ENCODE measurements around the gene UCK2.

The UCK2 gene

DNA sequence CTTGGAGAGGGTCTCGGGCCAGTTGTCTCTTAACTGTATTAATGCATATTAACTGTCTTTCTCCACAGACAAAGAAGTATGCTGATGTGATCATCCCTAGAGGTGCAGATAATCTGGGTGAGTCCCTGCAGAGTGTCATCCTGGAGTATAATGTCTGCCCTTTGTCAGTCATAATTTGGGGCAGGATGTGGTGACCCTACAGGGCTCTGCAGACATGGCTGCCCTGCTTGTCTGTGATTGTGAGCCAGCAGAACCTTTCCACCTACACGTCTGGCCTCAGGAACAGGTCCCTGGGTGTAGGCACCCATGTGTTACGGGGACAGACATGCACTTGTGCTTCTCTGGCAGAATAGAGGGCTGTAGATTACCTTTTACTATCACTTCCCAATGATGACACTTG is 78.4 kb downstream of the UCK2 start:
- no peak for DNase-seq

DNA sequence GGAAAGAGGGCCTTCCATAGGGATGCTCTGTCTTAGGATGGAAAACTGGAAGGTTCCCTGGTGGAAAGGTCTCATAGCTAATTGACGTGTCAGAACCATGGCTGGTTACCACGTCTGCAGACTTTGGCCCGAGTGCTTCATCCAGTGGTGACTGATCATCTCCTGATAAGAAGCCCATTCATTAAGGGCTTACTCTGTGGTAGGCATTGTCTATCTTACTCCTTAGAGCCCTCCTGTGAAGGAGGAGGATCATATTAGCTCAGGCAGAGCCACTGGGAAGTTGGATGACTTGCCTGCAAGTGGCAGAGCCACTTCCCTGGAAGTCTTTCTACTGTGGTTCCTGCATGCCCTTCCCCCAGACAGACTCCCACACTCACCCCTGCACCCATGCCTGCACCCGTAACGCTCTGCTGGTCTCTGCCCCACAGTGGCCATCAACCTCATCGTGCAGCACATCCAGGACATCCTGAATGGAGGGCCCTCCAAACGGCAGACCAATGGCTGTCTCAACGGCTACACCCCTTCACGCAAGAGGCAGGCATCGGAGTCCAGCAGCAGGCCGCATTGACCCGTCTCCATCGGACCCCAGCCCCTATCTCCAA is 79.9 kb downstream of the UCK2 start:
- no peak for DNase-seq

GRCh38 chr1:165910764-165911421 is 83.5 kb downstream of the UCK2 start:
- no peak for DNase-seq

GRCh38 chr1:165911609-165912281 is 84.3 kb downstream of the UCK2 start:
- DNase-seq: no peak

- DNase-seq: no peak
Observed at GRCh38 chr1:165912638-165913037, 85.2 kb downstream of the UCK2 start.

DNA sequence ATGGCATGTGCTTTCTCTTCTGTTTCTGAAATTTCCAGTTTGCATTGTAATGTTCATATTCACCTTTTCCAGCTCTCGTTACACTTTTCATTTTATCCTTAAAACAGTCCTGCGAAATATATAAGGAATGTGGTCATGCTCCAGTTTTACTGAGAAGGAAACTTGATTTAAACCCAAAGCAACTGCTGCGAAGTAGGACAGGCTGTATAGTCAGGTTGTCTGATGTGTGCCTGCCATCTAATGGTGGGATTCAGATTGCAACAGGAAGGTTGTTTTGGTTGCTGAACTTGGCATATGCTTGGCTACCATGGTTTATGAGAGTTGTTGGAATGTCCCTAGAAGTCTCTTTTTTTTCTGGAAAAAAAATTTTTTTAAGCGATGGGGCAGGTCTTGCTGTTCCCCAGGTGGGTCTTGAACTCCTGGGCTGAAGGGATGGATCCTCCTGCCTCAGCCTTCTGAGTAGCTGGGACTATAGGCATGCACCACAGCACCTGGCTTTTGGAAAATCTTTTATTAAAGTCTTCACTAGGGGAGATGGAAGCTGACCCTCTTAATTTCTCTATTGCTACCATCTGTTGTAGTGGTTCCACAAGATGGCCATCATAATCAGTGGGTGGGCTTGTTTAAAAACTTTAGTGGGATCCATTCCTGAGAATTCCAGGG is 86.9 kb downstream of the UCK2 start:
- peak; percentile 61 for DNase-seq

GRCh38 chr1:165915480-165915879 is 88.1 kb downstream of the UCK2 start:
- DNase-seq: no peak

- DNase-seq: peak; percentile 50
Observed at GRCh38 chr1:165915932-165916348, 88.5 kb downstream of the UCK2 start.

DNA sequence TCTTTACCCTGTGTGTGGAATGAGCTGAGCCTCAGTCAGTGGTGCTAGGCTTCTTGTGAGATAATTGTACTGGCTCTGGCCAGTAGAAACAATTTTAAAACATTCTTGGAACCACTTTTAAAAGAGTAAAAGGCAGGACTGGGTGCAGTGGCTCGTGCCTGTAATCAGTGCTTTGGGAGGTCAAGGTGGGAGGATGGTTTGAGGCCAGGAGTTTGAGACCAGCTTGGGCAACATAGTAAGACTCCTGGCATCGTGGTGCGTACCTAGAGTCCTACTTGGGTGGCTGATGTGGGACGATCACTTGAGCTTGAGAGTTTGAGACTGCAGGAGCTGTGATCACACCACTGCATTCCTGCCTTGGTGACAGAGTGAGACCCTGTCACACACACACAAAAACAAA is 89.8 kb downstream of the UCK2 start:
- no peak for DNase-seq

DNA sequence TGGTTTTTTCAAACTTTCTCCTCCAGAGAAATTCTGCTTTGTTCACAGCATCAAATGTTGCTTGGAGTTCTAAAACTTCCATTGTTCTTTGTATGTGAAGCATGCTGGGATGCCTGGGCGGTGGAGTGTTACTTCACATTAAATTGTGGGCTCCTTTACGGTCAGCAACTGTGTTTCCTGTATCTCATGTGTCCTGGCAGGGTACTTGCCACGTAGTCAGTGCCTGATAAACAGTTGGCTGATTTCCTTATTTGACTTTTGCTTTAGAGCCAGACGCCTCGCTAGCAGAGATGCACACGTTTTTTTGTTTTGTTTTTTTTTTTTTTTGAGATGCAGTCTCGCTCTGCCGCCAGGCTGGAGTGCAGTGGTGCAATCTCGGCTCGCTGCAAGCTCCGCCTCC is 96.7 kb downstream of the UCK2 start:
- DNase-seq: no peak

- DNase-seq: no peak
Observed at GRCh38 chr1:165925498-165926079, 98.2 kb downstream of the UCK2 start.

DNA sequence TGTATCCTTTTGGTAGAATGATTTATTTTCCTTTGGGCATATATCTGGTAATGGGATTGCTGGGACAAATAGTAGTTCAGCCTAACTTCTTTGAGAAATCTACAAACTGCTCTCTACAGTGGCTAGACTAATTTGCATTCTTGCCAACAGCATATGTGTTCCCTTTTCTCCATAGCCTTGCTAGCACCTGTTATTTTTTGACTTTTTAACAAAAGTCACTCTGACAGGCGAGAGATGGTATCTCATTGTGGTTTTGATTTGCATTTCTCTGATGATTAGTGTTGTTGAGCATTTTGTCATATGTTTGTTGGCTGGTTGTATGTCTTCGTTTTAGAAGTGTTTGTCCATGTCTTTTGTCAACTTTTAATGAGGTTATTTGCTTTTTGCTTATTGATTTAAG is 99.8 kb downstream of the UCK2 start:
- DNase-seq: no peak

DNA sequence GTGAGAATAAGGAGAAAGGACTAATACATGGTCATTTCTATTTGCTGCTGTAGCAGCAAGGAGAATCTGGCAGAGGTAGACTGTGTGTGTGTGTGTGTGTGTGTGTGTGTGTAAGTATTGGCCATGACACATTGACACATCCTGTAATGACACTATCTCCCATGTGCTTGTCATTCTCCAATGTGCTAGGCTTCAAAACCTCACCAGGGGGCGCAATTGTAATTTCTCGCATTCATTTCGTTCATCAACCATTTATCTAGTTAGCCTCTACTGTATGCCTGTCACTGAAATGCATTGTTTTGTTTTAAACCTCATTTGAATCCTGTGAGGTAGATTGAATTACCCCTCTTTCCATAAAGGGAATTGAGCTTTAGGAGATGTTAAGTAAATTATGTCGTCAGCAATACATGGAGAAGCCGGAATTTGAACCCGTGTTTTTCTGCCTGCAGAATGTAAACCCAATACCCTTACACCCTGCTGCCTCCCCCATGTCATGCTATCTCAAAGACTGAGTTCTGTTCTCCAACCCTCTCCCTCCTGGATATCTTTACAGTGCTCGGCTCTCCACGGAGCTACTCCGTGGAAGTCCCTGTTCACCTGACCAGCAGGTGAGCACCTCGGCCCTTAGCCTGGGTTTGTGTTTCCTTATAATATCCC is 100.8 kb downstream of the UCK2 start:
- peak; percentile 31 for DNase-seq

- DNase-seq: no peak
Observed at GRCh38 chr1:165930961-165931360, 103.5 kb downstream of the UCK2 start.

- DNase-seq: no peak
Observed at GRCh38 chr1:165933446-165934170, 106.2 kb downstream of the UCK2 start.

- DNase-seq: no peak
Observed at GRCh38 chr1:165936542-165936941, 109.1 kb downstream of the UCK2 start.

DNA sequence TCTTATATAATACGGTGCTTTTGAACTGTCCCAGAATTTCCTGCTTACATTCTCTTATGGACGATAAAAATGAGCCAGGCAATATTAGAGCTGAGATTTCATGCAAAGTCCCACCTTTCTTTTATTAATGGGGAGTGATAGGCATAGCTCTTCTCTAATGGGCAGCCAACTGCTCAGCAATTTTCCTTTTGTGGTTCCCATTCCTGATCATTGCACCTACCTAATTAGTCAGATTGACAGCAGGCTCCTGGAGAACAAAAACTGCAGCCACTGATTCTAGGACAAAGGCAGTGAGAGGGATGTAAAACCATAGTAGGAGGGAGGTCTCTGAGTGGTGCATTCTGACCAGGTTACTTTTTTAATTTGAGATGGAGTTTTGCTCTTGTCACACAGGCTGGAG is 110.4 kb downstream of the UCK2 start:
- DNase-seq: no peak

DNA sequence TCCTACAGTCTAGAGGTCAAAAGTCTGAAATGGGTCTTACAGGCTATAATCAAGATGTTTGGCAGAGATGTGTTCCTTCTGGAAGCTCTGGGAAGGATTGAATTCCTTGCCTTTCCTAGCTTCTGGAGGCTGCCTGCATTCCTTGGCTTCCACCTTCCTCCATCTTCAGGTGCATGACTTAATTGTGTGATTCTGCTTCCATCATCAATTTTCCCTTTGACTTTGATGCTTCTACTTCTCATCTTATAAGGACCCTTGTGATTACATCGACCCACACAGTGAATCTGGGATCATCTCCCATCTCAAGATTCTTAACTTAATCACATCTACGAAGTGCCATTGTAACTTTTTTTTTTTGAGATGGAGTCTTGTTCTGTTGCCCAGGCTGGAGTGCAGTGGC is 111.4 kb downstream of the UCK2 start:
- no peak for DNase-seq

- DNase-seq: no peak
Observed at GRCh38 chr1:165941531-165941930, 114.1 kb downstream of the UCK2 start.

DNA sequence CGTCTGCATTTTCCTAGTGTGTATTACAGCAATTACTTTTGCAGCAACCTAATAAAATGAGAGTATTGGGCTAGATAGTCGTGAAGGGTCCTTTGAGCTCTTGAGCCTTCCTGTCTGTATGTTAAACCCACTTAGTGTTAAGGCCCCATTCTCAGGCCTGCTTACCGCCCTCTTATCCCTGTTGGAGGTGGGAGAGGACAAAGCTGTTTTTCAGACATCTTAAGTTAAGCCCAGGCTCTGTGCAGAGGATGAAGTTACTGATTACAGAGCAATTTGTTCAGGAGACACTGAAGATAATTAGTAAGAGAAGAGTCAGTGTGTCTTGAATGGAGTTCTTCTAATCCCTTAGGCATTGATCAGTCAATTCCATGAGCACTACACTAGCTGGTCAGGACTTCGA is 114.6 kb downstream of the UCK2 start:
- no peak for DNase-seq

DNA sequence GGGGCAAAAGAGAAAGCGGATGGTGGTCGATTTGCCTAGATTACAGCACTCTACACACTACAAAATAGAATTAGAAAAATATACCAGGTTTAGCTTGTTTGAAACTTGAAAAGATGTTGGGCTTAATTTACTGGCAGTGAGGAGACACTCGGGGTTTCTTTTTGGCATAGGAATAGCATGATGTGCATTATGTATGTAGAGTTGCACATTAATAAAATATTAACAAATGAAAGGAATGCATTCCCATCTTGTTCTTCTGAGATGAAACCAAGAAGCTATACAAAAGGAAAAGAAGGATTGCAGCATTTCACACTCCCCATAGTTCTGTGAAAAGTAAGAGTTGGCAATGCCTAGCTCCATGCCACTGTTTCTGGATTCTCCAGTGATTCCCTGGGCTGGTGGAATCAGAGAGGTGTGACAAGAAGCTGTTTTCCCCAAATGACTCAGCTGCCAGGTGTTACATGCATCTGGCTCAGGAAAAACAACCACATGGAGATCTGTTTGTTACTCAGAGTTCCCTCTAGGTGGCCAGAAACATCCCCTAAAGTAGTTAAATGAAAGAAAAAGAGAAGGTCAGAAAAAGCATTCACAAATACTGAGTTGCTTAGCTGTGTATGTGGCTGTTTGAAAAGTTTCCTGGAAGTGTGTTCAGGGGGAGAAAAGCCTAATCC is 115.6 kb downstream of the UCK2 start:
- DNase-seq: no peak

DNA sequence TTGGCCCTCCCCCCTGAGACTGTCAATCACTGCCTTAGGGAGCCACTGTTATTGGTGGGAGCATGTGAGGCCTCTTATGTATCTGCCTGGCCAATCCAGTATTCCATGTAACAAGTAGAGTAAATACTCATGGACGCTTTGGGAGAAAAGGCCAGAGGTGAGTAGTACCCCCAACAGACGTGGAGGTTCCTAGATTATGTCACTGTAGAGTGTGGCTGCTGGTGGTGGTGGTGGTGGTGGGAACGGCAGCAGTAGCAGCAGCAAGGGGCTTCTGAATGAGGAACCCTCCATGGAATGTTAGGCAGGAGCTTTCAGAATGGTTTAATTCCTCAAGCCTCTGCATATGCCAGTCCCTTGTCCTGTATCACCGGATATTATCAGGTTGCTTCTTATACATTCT is 118.5 kb downstream of the UCK2 start:
- no peak for DNase-seq

Data from NCI-H226 (cell line).